Superior temporal gyrus (tissue), 1 donor: ENCODE measurements around the gene PCK1.

Experiments used
- DNase-seq: peaks from one replicate; pipeline ENCODE4 v3.0.0-alpha.2; 2016; ENCODE audit errors: extremely low spot score

The PCK1 gene

DNA sequence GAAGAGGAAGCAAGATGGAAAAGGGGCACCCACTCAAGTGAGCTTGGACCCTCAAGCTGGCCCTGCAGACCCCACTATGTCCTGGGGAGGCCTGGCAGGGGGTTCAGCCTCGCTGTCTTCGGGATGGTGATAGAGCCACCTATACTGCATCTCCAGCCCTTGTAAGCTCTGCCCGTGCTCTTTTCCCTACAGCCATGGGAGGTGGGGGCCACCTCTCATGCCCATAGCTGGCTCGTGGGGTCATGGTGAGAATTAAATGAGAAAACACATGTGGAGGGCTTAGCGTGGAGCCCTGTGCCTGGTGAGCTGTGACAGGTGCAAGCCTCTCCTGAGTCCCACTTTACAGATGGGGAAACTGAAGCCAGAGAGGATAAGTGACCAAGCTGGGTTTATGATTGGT lies 27.7 kb downstream of the PCK1 start:
- no peak for DNase-seq

DNA sequence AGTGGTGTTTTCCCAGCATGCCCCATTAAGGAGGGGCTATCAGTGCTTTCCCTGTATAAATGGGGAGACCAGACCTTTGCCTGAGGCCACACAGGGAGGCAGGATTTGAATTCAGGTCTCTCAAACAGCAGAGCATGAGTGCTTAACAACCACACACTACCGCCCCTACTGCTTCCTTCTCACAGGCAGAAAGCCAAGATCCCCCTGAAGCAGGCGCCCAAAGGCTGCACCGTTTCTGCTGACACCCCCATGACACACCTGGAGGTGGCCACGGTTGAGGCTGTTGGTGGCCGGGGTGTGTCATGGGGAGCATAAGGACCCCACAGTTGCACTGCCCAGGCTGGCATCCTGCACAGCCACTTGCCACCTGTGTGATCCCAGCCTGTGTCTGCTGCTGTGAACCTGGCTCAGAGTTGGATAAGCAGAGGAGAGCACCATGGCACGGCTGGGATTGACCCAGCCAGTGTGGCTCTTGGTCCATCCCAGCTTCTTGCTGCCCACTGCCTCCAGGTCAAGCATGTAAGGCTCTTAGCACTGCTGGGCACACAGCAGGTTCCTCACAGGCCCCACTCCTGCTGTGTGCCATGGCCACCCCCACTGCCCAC lies 28.3 kb downstream of the PCK1 start:
- DNase-seq, result no peak

DNA sequence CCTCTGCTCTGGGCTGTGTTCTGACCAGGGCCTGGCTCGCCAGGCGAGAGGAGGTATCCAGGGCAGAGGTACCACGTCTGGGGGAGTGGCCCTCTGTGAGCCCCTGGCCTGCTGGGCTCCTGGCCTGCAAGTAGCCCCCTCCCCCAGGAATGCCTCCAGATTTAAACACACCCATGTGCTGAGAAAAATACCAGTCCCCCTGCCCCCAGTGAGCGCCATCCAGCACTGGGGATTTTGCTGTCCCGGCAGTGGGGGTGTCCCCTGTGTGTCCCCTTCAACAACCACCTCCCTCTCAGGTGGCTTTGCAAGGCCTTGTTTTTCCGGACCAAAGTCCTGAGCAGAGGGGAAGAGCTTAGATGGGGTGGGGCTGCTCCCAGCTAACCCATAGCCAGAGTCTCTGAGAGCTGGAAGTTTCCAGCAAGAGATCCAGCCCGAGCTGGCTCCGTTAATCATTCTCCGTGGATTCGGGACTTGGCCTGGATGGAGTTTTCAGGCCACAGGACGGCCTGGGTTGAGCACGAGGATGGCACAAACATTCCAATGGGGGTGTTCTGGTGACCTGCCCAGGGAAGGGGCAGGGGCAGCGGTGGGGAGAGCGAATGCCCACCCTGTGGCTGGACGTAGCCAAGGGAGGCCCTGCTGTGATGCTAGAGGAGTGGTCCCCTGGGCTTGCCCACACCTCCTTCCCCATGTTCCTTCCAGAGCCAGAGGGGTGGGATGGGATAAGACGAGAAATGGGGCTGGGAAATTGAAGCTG lies 29.0 kb downstream of the PCK1 start:
- DNase-seq, result no peak

DNA sequence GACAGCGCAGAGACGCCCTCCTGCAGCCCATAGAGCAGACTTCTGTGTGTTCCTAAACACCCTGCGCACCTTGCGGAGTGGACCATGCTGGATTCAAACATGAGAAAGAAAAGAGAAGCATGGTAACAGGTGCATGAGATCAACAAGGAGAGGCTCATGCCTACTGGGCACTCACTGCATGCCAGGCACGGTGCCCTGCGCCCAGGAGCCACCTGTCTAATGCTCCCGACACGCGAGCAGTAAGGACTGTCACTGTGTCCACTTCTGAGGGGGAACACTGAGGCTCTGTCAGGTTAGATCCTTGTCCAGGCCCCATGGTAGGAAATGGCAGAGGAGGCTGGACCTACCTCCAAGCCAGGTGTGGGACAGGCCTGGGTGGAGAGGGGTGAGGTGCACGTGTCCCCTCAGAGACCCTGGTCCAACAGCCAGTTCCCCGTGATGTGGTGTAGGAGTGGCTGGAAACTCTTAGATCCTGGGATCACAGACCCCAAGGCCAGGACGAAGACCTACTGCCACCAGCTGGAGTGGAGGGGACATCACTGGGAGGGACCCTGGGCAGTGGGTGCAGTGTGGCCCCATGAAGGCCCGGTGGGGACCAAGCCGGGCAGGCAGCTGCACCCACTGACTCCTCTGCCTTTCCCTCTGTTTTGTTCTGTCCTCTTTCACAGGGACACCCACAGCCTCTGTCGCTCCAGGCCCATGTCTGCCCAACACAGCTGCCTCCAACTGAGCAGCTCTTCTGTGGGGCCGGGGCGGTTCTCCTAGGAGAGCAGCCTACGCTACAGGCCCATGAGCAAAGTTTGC lies 29.8 kb downstream of the PCK1 start:
- no peak for DNase-seq

DNA sequence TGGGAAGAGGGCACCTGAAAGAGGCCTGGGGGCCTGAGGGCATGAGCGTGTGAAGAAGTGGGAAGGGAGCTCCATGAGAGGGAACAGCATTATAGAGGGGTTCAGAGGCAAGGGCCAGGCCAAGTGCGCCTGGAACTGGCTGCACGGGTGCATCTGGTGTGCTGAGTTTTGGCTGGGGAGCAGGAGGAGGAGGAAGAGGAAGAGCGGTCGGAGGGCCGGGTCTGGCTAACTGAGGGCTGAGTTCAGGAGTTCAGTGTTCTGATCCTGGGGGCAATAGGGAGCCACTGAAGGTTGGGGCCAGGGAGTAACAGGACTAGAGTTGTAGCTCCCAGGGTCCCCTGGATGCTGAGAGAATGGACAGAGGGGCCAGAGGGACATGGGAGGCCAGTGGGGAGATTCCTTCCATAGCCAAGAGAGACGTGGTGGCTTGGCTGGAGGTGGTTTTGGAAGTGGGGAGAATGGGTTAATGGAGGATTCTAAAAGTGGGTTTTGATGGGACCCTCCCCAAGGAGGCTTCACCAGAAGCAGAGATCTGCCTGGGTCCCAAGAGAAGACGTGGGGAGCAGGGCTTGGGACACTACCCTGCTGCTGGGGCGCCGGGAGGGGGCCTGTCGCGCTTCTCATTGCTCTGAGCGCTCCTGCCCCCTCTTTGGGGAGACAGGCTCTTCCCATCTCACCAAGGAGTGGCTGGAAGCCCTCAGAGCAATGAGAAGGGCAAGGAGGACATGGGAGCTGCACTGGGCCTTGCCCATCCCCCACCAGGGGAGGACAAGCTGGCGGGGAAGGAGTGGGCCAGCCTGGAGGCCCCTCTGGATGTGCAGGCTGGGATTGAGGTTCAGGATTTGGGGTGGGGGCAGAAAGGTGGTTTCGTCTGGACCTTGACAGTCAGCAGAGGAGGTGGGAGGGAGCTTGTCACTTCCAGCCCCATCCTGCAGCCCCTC lies 30.6 kb downstream of the PCK1 start:
- DNase-seq, result no peak

DNA sequence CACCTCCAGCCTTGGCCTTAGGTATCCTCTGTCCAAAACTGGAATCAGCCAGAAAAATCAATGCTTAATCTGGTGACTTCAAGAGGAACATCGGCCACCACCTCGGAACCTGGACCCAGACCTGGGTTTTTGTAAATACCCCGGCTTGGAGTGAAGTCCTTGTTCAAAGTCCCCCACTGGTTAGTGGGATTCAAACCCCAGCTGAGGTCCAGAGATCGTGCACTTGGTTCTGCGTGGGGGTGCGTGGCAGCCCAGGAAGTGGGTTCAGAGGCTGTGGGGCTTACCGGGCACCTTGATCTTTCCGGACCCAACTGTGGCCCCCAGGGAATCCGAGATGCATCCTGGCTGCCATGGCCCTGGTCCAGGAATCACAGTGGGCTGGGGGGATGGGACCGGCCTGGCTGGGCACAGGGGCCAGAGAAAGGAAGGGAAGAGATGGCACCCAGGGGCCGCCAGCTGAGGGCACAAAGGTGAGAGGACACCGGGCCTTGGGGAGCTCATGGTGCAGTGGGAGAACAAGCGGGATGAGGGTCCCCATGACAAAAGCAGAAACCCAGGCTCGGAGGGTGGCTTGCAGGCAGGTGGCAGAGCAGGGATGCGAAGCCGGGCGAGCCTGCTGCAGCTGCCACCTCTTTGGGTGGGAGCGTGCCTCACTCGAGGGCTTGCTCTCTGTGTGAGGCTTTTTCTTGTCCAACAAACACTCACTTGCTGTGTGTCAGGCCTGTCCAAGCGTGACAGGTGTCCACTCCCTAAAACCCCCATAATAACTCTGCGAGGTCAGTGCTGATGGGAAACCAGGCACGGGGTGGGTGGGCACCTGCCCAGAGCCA lies 31.6 kb downstream of the PCK1 start:
- DNase-seq, result no peak

DNA sequence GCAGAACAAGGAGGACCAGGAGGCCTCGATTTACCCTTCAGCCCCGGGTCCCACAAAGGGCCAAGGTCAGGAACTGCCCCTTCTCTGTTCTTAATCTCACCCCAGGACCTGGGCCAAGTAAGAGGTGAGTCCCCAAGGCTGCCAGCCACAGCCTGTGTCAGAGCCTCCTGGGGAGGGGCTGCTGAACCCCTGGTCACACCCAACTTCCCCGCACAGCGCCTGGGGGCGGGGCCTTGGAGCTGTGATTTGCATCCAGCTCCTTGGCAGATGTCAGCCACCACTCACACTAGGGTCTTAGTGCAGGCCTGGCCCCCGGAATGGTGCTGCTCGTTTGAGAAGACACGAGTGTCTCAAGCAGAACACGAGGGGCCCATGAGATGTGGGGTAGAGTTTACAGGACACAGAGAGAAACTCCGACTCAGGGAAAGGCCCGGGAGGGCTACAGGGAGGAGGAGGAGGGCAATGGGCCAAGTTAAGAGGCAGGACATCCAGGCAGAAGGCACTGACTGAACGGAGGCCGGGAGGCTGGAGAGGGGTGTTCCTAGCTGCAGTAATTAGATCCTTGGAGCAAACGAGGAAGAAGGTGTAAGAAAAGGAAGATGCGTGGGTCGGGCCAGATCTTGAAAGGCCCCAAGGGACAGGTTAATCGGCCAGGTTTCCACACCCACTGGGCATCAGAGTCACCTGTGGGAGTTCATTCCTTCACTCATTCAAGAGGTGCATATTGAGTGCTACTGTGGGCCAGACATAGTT lies 32.4 kb downstream of the PCK1 start:
- no peak for DNase-seq

DNA sequence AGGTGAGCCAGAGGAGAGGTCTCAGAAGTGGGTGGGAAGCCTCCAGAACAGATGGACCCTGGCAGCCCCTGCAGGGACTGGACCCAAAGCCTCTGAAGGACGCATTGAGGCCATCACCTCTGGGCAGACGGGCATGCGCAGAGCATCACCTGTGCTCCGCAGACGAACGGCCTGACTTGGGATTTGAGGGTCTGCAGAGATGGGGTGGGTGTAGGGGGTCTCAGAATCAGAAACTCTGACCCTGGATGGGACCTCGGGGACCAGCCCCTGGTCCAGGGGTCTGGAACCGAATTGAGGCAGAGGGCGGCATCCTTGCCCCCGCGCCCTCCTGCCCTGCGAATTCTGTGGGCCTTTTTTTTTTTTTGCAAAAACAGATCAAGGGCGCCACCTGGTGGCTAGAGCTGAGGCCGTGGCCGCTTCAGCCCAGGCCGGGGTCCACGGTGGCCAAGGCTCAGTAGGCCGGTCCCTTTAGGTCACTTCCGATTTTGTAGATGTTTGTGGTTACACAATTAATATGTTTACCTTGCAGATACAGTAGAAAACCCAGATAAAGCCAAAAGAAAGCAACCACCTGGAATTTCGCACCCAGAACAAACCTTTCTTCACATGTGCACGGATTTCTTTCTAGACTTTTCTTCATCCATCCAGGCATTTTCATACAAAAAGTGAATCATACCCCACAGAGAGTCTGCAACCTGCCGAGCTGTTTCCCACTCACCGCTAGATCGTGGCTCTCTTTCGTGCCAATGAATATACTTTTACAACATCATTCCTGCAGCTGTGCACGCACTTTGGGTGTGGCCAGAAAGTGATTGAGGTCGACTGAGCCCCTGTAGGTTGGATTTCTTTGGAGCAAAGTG lies 33.4 kb downstream of the PCK1 start:
- DNase-seq, result peak; percentile 21

DNA sequence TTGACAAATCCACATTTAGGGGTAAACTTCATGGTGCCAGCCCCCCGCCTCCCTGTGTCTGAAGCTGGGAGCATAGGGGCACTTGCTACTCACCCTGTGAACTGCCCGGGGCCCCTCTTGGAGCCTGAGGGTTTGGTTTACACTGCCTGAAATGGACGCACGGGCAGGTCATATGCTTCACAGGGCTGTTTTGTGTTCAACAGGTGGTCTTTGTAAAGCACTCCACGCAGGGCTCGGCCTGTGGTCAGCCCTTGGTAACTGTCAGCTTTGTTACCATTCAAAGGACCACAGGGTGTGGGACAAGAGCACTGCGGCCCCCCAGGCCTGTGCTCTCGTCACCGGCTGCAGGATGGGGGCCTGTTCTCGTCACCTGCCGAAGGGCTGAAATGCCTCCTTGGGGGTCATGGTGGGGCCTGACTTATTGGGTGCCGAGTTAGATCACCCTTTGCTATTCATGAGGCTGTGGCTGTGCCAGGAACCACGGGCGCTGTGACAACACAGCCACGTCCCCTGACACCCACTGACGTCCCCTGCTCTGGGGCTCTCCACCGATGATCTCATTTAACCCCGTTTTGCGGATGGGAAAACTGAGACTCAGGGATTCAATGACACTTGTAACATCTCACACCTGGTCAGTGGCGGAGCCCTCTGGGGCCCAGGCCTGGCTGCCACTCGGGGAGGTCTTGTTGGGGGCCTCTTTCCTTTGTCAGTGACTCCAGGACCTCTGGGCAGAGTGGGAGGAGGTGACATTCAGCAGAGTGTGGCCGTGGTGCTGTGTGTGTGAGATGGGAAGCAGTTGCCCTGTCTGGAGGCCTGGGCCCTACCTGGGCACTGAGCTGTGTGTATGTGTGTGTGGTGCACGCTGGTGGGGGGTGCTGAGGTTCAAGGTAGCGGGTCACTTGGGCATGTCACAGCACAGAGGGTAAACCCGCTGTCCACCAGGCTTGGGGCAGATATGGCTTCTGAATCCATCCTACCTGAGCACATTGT lies 34.4 kb downstream of the PCK1 start:
- DNase-seq, result no peak

DNA sequence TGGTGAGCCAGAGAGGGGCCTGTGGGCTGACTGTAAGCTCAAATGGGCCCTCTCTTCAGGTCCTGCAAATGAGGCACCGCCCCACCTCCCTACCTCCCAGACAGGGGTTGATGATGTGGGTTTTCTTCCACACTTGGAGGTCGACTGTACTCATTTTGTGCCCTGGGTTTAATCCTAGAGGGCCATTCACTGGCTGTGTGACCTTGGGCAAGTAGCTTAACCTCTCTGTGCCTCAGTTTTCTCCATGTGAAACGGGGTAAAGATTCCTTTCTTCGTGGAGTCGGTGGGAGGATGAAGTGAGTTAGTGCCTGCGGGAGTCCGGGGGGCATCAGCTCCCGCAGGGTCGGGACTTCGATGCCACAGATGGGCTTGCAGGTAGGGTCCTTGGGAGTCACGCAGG lies 35.4 kb downstream of the PCK1 start:
- no peak for DNase-seq

DNA sequence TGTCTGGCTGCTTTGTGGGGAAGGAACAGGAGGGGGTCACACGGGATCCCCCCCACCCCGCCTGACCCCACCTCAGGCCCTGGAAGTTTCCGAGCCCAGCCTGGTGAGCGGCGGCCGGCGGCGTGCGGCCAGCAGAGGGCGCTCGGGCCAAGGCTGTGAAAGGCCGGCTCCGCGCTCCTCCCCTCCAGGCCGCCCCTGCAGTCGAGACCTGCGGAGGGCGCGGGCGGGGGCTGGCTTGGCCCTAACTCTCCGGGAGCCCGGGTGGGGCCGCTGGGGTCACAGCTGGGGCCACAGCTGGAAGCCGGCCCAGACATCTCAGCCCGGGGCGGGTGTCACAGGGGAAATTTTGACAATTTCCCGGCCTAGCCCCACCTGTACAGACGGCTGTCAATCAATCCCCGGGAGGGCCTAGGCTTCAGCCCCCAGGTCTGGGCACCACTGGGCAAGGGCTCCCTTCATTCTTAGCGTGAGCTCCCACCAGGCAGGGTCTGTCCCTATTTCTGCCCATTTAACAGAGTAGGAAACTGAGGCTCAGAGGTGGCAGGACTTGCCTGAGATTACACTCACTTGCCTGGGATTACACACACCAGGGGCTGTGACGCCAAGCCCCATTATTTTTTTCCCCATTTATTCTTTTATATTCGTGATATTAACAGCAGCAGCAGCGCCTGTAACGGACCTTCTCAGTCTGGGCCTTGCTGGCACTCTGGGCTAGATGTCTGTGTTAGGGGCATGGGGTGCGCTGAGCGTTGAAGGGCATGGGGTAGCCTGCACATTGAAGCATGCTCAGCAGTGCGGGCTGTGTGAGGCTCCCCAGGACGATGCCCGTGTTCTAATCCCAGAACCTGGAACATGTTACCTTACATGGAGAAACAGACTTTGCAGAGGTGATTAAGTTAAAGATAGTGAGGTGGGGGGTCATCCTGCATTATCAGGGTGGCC lies 36.4 kb downstream of the PCK1 start:
- DNase-seq, result peak; percentile 53

DNA sequence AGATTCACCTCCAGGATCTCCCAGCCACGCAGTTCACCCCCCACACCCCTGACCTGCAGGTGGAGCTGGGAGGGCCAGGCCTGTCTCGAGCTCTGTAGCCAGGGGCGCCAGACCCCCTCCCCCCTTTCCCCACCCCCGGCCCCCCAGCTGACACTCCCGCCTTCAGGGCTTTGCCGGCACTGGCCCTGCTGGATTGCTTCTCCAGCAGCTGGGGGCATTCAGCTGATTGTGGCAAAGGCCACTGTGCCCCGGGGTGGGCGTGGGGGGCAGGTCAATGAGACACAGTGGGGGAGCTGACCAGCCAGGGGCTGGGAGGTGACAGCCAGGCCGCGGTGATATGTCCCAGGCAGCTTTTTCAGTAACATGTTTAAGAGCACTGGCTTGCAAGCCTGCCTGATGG lies 37.1 kb downstream of the PCK1 start:
- DNase-seq, result no peak

DNA sequence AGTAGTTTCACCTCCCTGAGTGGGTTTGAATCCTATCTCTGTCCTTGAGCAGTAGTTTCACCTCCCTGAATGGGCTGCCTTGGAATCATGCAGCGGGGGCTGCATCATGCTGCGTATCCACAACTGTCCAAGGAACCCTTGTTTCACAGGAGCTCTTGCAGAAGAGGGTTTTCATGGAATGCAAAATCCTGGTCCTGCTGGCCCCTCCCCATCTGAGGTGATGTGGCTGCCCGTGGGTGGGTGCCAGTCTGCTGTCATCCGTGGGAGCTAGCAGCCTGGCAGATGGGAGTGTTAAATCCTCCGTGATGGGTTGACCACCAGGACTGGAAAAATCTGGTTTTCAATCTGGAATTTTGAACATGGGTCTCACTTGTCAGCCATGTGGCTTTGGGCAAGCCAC lies 37.6 kb downstream of the PCK1 start:
- DNase-seq, result no peak

DNA sequence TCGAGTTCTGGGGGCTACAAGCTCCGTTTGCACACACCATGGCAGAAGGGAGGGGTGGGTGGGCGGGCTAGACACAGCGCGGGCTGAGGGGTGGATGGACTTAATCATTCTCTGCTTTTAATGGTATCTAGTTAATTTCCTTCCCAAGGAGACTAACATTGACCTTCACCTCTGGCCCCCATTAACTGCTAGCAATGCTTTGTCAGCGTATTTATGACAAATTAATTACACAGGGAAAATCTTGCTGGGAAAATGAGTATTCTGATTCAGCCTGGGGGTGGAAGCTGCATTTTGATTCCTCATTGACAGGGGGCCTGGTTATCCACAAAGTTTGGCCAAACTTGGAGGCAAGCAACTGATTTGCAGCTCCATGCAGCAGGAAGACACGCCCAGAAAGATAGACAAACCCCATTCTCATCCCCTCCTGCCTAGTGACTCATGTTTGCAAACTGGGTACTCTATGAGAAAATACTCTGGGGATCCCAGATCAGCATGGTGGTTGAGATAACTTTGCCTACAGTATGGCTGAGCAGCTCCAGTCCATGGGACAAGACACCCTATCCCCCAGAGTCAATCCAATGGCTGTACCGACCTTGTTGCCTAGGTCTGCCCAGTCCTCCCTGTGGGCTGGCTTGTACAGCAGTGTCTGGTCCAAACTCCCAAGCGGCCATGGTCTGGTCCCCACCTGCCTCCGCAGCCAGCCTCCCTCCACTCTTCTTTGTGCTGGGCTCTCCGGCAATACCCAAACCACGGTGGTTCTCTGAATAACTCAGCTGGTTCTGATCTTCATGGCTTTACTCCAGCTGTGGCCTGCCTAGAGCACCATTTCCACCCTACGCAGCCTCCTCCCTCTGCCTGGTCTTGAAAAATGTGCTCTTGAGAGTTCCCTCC lies 39.7 kb downstream of the PCK1 start:
- no peak for DNase-seq

DNA sequence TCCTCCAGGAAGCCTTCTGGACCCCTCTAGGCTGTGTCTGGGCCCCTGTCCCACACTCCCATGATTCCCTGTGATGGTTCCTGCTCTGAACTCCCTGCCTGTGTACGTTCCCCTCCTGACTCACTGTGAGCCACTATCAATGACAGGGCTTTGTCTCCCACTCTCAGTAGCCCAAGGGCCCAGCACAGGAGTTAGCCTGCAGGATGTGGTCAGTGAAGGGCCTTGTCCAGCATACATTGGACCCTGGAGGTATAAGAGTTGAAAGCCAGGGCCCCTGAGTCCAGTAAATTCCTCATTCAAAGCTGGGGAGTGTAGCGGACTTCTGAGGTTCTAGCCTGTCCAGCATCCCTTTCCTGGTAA lies 40.3 kb downstream of the PCK1 start:
- DNase-seq, result no peak

DNA sequence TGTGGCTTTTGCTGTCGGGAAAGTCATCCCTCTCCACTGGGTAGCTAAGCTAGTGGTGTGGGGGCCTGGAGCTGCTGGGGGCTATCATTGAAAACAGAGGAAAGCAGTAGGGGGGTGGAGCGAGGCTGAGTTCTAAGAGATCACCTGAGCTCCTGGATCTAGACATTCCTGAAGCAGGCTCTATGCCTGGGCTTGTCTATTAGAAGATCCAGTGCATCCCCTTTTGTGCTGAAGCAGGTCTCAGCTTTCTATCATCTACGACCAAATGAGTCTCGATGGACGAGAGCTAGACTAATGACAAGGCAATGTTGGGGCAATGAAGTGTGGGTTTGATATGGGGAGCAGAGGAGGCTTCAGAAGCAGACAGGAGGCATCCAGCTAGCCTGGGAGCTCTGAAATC lies 40.8 kb downstream of the PCK1 start:
- no peak for DNase-seq
